ENCODE results near the gene SSR3. TPM values are rescaled to one million over a fixed set of nuclear protein-coding genes. Genes with fewer than 3 reads are reported as not detected.

SSR3 gene
- total and polyA plus RNA-seq, 2 of the 8 experiments (the other 6 are each of a cell fraction or from before 2014, with no cell fraction given): 92.7 to 208 TPM

GRCh38 chr3:156535798-156536197 lies 19.1 kb downstream of the SSR3 start:
- no peak for FAIRE-seq
- Histone ChIP-seq H4K91ac (replicated peaks; ENCODE audit: insufficient read length, low read length) (no peak overlapping the region), H3K27ac (ENCODE audit: low read depth, low read length) (no peak overlapping the region)

More at GRCh38 chr3:156535798-156536197, 19.1 kb downstream of the SSR3 start:
- Histone ChIP-seq H2BK20ac (ENCODE audit: low read length) (no peak overlapping the region), H2BK5ac (ENCODE audit: low read depth, low read length) (no peak overlapping the region), H4K20me1 (replicated peaks in 1 of 2; ENCODE audit: control insufficient read depth in 1 of 2, insufficient read depth in 2 of 2, low read length in 2 of 2) (no peaks in the 10 kb centered on the region), H3K23me2 (ENCODE audit: low read depth, low read length) (no peaks in the 10 kb centered on the region), H3K27me3 (replicated peaks in 1 of 4; ENCODE audit: control insufficient read depth in 3 of 4, extremely low read depth in 1 of 4, insufficient read depth in 3 of 4, low read length in 3 of 4) (no peaks in the 10 kb centered on the region), H3K4ac (replicated peaks; ENCODE audit: insufficient read length, low read depth, low read length) (no peak overlapping the region), H4K8ac (ENCODE audit: extremely low read depth, insufficient read depth, low read length) (no peak overlapping the region), H3K4me3 (ENCODE audit: extremely low read depth in 1 of 4, insufficient read depth in 2 of 4, low read depth in 3 of 4, low read length in 4 of 4) (no peak overlapping the region), H2AK5ac (ENCODE audit: low read depth, low read length) (no peak overlapping the region), H3K9ac (replicated peaks in 1 of 4; ENCODE audit: extremely low read depth in 1 of 4, low read depth in 3 of 4, low read length in 3 of 4) (no peak overlapping the region), H3K56ac (replicated peaks; ENCODE audit: insufficient read length, low read depth, low read length) (no peak overlapping the region), H3K36me3 (ENCODE audit: control insufficient read depth in 2 of 4, insufficient read depth in 4 of 4, low read length in 3 of 4) (peaks cover 0 to 14% (median 7%) of the 10 kb centered on the region in 4 experiments; a peak in 4 of 8 replicates), H2AFZ (ENCODE audit: low read length) (no peak overlapping the region), H3K14ac (ENCODE audit: insufficient read length) (no peak overlapping the region), H2BK15ac (ENCODE audit: low read length) (no peak overlapping the region), H3K79me2 (ENCODE audit: control insufficient read depth in 1 of 2, insufficient read depth in 2 of 2, low read length in 2 of 2) (no peaks in the 10 kb centered on the region), H3K9me3 (ENCODE audit: insufficient read depth in 2 of 2, low read depth in 1 of 2, low read length in 1 of 2) (no peaks in the 10 kb centered on the region), H4K5ac (ENCODE audit: insufficient read length, low read depth, low read length) (no peak overlapping the region), H3K18ac (ENCODE audit: extremely low read depth, low read length) (no peak overlapping the region), H2BK12ac (ENCODE audit: low read depth, low read length) (no peak overlapping the region), H3K79me1 (ENCODE audit: low read depth, low read length) (no peaks in the 10 kb centered on the region; the same call in 1 of the 2 replicates), H3K23ac (ENCODE audit: insufficient read length) (no peak overlapping the region), H3K4me2 (ENCODE audit: insufficient read depth in 1 of 2, low read depth in 2 of 2, low read length in 2 of 2) (no peak overlapping the region), H3K4me1 (replicated peaks in 1 of 4; ENCODE audit: control insufficient read depth in 3 of 4, insufficient read depth in 4 of 4, low read length in 3 of 4) (peaks cover 0 to 3% (median under 1%) of the 10 kb centered on the region in 4 experiments; a peak in 3 of 7 replicates), H2BK120ac (replicated peaks; ENCODE audit: low read depth, low read length) (no peak overlapping the region)
- ChIA-PET POLR2A (ENCODE audit: partially characterized antibody) (interaction anchor here (0.6 to 3.5 kb wide), 5 partner anchors 11 to 330 kb away, joined by 3 to 11 read pairs (median 4); no protein-coding TSS in a partner anchor), CTCF (ENCODE audit: partially characterized antibody) (interaction anchor here (0.6 to 1.5 kb wide), 16 partner anchors 8 to 580 kb away, joined by 3 to 9 read pairs (median 3); no protein-coding TSS in a partner anchor)
- no peak for DNase-seq (ENCODE audit: low read depth in 1 of 2, low spot score in 2 of 2)
- TF ChIP-seq MAX (IDR thresholded peaks at IDR 0.05): no peak
- no peak for TF ChIP-seq TAF1 (IDR thresholded peaks at IDR 0.05; ENCODE audit: low read depth, low read length)
- no peak for TF ChIP-seq TEAD4 (IDR thresholded peaks at IDR 0.05; ENCODE audit: low read depth, low read length)
- TF ChIP-seq TBP (IDR thresholded peaks at IDR 0.05; ENCODE audit: low read depth, low read length): no peak
- TF ChIP-seq KDM5A (IDR thresholded peaks at IDR 0.05; ENCODE audit: low read length): no peak
- no peak for TF ChIP-seq EP300 (IDR thresholded peaks at IDR 0.05; ENCODE audit: borderline replicate concordance in 1 of 2, low read depth in 2 of 2, low read length in 2 of 2)
- no peak for TF ChIP-seq NANOG (IDR thresholded peaks at IDR 0.05; ENCODE audit: insufficient read depth, low read depth, low read length, poor library complexity, severe bottlenecking)
- 90% methylated on average over 2 of the region's 2 CpGs; no CpG with 5 or more reads in 1 of the 2 experiments for WGBS, 2 experiments (ENCODE audit: extremely low coverage in 1 of 2, insufficient coverage in 1 of 2, insufficient read length in 1 of 2, insufficient replicate concordance in 2 of 2, low coverage in 1 of 2, low lambda C conversion rate in 2 of 2, missing lambda C conversion rate in 1 of 2)
